Measurements from ENCODE around the gene ZNF529. TPM values are rescaled to one million over a fixed set of nuclear protein-coding genes. Genes with fewer than 3 reads are reported as not detected.

Gene ZNF529
- total and polyA plus RNA-seq, 2 of the 13 experiments (the other 11 are each of a cell fraction or from before 2014, with no cell fraction given) = 9.3 to 10.6 TPM

DNA sequence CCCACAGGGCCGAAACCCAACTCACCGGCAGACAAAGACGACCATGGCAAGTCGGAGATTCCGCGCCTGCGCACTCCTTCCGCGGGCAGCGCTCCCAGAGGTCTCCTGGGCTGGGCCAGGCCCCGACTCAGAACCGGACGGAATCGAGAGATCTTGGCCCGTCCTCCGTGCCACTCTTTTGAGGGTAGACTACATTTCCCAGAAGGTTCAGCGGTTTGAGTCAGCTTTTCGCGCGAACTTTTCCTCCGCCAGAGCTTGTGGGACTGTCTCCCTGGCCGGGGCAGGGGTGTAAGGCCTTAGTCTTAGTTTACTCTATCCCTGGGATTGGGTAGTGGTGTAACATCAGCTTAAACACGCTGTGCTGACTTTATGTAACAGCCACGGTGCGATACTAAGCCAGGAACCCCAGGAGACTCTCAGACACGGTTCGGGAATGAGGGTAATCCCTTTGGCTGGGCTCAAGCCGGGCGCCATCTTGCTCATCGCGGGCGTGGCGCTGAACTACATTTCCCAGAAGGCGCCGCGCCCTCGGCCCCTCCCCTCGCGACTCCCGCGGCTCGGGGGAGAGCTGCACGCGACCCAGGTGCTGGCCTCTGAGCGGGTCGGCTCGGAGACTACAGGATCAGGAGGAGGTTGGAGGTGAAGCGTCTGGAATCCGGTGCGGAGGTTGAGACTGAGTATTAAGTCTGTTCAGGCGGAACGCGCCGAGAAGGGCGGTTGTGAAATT is 44.7 kb downstream of the ZNF529 start, which contains the start of gene ZNF260 (continued):
- TF ChIP-seq, protein P1, sequence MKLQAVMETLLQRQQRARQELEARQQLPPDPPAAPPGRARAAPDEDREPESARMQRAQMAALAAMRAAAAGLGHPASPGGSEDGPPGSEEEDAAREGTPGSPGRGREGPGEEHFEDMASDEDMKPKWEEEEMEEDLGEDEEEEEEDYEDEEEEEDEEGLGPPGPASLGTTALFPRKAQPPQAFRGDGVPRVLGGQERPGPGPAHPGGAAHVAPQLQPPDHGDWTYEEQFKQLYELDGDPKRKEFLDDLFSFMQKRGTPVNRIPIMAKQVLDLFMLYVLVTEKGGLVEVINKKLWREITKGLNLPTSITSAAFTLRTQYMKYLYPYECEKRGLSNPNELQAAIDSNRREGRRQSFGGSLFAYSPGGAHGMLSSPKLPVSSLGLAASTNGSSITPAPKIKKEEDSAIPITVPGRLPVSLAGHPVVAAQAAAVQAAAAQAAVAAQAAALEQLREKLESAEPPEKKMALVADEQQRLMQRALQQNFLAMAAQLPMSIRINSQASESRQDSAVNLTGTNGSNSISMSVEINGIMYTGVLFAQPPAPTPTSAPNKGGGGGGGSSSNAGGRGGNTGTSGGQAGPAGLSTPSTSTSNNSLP (IDR thresholded peaks at IDR 0.05; ENCODE audit: low read depth, low read length) = no peak
- no peak for TF ChIP-seq ZFP36L1 (CRISPR knock-in tag; IDR thresholded peaks at IDR 0.05)
- no peak for TF ChIP-seq HOXA9 (CRISPR knock-in tag; IDR thresholded peaks at IDR 0.05; ENCODE audit: borderline replicate concordance)
- TF ChIP-seq, protein P2, sequence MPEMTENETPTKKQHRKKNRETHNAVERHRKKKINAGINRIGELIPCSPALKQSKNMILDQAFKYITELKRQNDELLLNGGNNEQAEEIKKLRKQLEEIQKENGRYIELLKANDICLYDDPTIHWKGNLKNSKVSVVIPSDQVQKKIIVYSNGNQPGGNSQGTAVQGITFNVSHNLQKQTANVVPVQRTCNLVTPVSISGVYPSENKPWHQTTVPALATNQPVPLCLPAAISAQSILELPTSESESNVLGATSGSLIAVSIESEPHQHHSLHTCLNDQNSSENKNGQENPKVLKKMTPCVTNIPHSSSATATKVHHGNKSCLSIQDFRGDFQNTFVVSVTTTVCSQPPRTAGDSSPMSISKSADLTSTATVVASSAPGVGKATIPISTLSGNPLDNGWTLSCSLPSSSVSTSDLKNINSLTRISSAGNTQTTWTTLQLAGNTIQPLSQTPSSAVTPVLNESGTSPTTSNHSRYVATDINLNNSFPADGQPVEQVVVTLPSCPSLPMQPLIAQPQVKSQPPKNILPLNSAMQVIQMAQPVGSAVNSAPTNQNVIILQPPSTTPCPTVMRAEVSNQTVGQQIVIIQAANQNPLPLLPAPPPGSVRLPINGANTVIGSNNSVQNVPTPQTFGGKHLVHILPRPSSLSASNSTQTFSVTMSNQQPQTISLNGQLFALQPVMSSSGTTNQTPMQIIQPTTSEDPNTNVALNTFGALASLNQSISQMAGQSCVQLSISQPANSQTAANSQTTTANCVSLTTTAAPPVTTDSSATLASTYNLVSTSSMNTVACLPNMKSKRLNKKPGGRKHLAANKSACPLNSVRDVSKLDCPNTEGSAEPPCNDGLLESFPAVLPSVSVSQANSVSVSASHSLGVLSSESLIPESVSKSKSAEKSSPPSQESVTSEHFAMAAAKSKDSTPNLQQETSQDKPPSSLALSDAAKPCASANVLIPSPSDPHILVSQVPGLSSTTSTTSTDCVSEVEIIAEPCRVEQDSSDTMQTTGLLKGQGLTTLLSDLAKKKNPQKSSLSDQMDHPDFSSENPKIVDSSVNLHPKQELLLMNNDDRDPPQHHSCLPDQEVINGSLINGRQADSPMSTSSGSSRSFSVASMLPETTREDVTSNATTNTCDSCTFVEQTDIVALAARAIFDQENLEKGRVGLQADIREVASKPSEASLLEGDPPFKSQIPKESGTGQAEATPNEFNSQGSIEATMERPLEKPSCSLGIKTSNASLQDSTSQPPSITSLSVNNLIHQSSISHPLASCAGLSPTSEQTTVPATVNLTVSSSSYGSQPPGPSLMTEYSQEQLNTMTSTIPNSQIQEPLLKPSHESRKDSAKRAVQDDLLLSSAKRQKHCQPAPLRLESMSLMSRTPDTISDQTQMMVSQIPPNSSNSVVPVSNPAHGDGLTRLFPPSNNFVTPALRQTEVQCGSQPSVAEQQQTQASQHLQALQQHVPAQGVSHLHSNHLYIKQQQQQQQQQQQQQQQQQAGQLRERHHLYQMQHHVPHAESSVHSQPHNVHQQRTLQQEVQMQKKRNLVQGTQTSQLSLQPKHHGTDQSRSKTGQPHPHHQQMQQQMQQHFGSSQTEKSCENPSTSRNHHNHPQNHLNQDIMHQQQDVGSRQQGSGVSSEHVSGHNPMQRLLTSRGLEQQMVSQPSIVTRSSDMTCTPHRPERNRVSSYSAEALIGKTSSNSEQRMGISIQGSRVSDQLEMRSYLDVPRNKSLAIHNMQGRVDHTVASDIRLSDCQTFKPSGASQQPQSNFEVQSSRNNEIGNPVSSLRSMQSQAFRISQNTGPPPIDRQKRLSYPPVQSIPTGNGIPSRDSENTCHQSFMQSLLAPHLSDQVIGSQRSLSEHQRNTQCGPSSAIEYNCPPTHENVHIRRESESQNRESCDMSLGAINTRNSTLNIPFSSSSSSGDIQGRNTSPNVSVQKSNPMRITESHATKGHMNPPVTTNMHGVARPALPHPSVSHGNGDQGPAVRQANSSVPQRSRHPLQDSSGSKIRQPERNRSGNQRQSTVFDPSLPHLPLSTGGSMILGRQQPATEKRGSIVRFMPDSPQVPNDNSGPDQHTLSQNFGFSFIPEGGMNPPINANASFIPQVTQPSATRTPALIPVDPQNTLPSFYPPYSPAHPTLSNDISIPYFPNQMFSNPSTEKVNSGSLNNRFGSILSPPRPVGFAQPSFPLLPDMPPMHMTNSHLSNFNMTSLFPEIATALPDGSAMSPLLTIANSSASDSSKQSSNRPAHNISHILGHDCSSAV (CRISPR knock-in tag; IDR thresholded peaks at IDR 0.05; ENCODE audit: borderline replicate concordance) = no peak
- TF ChIP-seq, protein P3, sequence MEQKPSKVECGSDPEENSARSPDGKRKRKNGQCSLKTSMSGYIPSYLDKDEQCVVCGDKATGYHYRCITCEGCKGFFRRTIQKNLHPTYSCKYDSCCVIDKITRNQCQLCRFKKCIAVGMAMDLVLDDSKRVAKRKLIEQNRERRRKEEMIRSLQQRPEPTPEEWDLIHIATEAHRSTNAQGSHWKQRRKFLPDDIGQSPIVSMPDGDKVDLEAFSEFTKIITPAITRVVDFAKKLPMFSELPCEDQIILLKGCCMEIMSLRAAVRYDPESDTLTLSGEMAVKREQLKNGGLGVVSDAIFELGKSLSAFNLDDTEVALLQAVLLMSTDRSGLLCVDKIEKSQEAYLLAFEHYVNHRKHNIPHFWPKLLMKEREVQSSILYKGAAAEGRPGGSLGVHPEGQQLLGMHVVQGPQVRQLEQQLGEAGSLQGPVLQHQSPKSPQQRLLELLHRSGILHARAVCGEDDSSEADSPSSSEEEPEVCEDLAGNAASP (CRISPR knock-in tag; IDR thresholded peaks at IDR 0.05; ENCODE audit: borderline replicate concordance) = peak; percentile 20; the same call in 1 of the 2 replicates
- TF ChIP-seq ZNF549 (CRISPR knock-in tag; IDR thresholded peaks at IDR 0.05) = no peak
- TF ChIP-seq ZNF34 (CRISPR knock-in tag; IDR thresholded peaks at IDR 0.05; ENCODE audit: borderline replicate concordance) = no peak
- peak; percentile 93 for TF ChIP-seq ARNTL (CRISPR knock-in tag; IDR thresholded peaks at IDR 0.05)
- no peak; a peak in 1 of 4 replicates for TF ChIP-seq KLF16 (CRISPR knock-in tag; IDR thresholded peaks at IDR 0.05)
- no peak for TF ChIP-seq ZNF841 (CRISPR knock-in tag; IDR thresholded peaks at IDR 0.05; ENCODE audit: borderline replicate concordance)
- TF ChIP-seq ZNF3 (CRISPR knock-in tag; IDR thresholded peaks at IDR 0.05) = 0 out of 2 replicates have a peak, but pooled peaks have one; percentile 20
- TF ChIP-seq SUZ12 (IDR thresholded peaks at IDR 0.05; ENCODE audit: low read depth, low read length) = peak; percentile 61
- TF ChIP-seq GATA4 (IDR thresholded peaks at IDR 0.05; ENCODE audit: borderline replicate concordance, low read depth) = no peak
- TF ChIP-seq ZNF24 (IDR thresholded peaks at IDR 0.05) = no peak
- TF ChIP-seq SKI (IDR thresholded peaks at IDR 0.05; ENCODE audit: partially characterized antibody) = no peak
- no peak for TF ChIP-seq CENPX (CRISPR knock-in tag; IDR thresholded peaks at IDR 0.05)
- no peak for TF ChIP-seq SOX6 (IDR thresholded peaks at IDR 0.05)
- peak; percentile 61 for TF ChIP-seq SOX6 (CRISPR knock-in tag; IDR thresholded peaks at IDR 0.05)
- no peak for TF ChIP-seq ZC3H4 (CRISPR knock-in tag; IDR thresholded peaks at IDR 0.05; ENCODE audit: borderline replicate concordance)

Data from HepG2 (cell line).